ENCODE results near the gene NEK1. TPM values are rescaled to one million over a fixed set of nuclear protein-coding genes. Genes with fewer than 3 reads are reported as not detected.

NEK1 gene
- total and polyA plus RNA-seq, 2 of the 13 experiments (the other 11 are each of a cell fraction or from before 2014, with no cell fraction given): 2.9 to 5.4 TPM

- TF ChIP-seq ZBTB4 (CRISPR knock-in tag; IDR thresholded peaks at IDR 0.05; ENCODE audit: borderline replicate concordance) (no peak), ZNF12 (CRISPR knock-in tag; IDR thresholded peaks at IDR 0.05) (peak; percentile 94), ZBTB39 (CRISPR knock-in tag; IDR thresholded peaks at IDR 0.05) (0 out of 2 replicates have a peak, but pooled peaks have one; percentile 9), JUND (CRISPR knock-in tag; IDR thresholded peaks at IDR 0.05) (no peak), ZNF441 (CRISPR knock-in tag; IDR thresholded peaks at IDR 0.05; ENCODE audit: borderline replicate concordance) (no peak), RXRB (CRISPR knock-in tag; IDR thresholded peaks at IDR 0.05; ENCODE audit: borderline replicate concordance) (0 out of 2 replicates have a peak, but pooled peaks have one; percentile 11), ZKSCAN1 (IDR thresholded peaks at IDR 0.05; ENCODE audit: low read length) (peak; percentile 98), ZNF772 (CRISPR knock-in tag; IDR thresholded peaks at IDR 0.05) (no peak), PAXIP1 (CRISPR knock-in tag; conservative IDR thresholded peaks at IDR 0.05) (no peak), ETV5 (CRISPR knock-in tag; IDR thresholded peaks at IDR 0.05; ENCODE audit: borderline replicate concordance) (no peak), HMGXB4 (CRISPR knock-in tag; IDR thresholded peaks at IDR 0.05; ENCODE audit: borderline replicate concordance in 1 of 2, low read depth in 1 of 2) (peak in 1 of 2 experiments; percentile 44; a peak in 1 of 4 replicates), STAG1 (CRISPR knock-in tag; IDR thresholded peaks at IDR 0.05) (peak; percentile 73), MIXL1 (CRISPR knock-in tag; IDR thresholded peaks at IDR 0.05) (no peak), MEIS2 (CRISPR knock-in tag; IDR thresholded peaks at IDR 0.05) (no peak), ZBTB25 (CRISPR knock-in tag; IDR thresholded peaks at IDR 0.05) (no peak)
These were observed 782 bp upstream of the NEK1 start (continued) for GRCh38 chr4:169612871-169613859.

All from HepG2 (cell line).